Pons (tissue), 1 donor: Measurements from ENCODE around the gene ECHS1.
"Not testable (repeated sequence)": the region's sequence is repeated elsewhere in the genome, so short reads cannot be mapped to it uniquely, and the experiment has no call there.

Source experiments
- DNase-seq: peaks from one replicate; pipeline ENCODE4 v3.0.0-alpha.2; 2016; ENCODE audit warnings: low spot score

The ECHS1 gene

GRCh38 chr10:133373174-133374090 is at the start of gene ECHS1:
ECHS1 (minus strand) TSS chr10:133373354; CDS start chr10:133373333, 21 bp downstream.
- peak; percentile 93 for DNase-seq

- DNase-seq, result no peak
These were observed 49.2 kb upstream of the ECHS1 start for GRCh38 chr10:133422223-133422806.

GRCh38 chr10:133421336-133422222 is 48.4 kb upstream of the ECHS1 start:
- no peak for DNase-seq

DNA sequence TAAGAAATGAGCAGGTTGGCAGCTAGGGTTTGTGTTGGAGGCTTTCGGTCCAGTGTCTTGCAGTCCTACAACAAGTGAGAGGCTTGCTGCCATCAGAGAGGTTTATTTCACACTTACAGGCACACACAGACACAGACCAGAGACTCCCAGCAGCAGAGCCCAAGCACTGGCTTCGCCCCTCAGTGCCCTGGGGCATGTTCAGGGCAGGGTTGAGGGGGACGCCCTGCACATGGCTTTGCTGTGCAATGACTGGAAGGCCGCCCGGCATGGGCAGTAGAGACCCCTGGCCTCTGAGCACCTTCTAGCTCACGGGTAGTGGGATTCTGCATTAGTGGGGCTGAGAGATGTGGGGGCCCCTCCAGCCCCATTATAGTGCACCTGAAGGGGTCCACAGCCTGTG is 47.4 kb upstream of the ECHS1 start:
- DNase-seq, result no peak

DNA sequence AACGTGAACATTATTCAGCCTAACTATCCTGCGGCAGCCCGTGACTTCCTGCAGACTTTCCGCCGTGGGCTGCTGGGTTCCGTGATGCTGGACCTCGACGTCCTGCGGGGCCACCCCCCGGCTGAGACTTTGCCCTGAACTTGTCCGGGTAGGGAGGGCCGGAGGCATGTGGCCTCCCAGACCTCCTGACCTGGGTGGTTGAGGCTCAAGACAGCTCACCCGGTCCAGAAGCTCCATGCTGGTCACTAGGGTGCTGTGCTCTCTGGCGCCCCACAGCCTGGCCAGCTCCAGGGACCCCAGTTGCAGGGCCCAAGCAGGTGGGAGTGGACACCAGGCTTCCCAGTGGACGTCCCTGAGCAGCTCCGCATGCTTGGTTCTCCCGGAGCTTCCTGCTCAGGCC is 46.9 kb upstream of the ECHS1 start:
- DNase-seq, result no peak

- no peak for DNase-seq
These were observed 46.2 kb upstream of the ECHS1 start for GRCh38 chr10:133419211-133419950.

DNA sequence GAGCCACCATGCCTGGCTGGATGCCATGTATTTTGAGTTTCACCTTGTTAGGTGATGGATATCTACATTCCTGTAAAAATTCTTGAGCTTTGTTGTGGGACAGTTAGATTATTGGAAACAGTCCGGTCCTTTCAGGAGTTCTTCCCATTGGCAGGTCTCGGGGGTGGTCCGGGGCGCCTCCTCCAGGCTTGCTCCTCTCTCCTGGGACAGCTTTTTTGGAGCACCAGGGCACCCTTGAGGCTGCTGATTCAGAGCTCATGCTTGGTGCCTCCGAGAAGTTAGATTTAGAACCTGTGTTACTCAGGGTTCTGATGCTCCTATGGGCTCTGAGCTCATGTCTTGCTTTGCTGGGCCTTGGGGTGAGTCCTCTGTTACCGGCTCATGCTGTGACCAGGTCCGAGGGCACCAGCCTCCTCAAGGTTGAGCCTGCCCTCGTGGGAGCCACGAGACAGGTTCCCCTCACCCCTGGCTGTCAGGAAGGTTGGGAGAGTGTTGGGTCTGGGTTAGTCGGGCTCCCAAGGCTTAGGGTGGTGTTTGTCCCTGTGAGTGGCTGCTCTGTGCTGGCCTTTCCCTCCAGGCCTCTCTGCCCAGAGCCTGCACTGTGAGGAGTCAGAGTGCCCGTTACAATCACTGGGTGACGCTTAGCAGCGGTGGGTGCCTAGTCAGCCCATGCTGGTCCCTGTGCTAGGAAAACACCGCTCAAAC is 45.3 kb upstream of the ECHS1 start:
- no peak for DNase-seq

DNA sequence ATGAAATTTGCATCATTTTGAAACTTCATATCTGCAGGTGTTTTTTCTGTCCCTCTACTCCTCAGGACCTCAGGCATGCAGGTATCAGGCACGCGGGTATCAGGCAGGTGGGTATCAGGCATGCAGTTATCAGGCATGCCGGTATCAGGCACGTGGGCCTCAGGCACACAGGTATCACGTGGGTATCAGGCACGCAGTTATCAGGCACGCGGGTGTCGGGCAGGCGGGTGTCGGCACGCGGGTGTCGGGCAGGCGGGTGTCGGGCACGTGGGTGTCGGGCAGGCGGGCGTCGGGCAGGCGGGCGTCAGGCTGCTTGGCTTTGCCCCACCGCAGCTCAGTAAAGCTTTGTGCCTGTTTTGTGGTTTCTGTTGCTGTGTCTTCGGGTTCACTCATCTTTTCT is 42.6 kb upstream of the ECHS1 start:
- no peak for DNase-seq

DNA sequence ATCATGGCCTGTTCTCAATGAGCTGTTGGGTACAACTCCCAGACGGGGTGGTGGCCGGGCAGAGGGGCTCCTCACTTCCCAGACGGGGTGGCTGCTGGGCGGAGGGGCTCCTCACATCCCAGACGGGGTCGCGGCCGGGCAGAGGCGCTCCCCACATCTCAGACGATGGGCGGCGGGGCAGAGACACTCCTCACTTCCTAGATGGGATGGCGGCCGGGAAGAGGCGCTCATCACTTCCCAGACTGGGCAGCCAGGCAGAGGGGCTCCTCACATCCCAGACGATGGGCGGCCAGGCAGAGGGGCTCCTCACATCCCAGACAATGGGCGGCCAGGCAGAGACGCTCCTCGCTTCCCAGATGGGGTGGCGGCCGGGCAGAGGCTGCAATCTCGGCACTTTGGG is 41.2 kb upstream of the ECHS1 start:
- not testable (repeated sequence) for DNase-seq

DNA sequence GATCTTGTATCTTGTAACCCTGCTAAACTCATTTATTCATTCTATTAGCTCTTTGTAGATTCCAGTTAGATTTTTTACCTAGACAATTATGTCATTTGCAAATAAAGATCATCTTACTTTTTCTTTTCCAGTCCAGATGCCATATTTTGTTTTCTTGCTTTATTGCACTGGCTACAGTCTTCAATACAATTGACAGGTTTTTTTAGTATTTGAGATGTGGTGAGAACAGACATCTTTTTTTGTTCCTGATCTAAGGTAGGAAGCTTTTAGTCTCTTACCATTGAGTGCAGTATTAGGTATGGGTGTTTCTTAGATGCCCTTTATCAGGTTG is 39.2 kb upstream of the ECHS1 start:
- DNase-seq, result no peak

DNA sequence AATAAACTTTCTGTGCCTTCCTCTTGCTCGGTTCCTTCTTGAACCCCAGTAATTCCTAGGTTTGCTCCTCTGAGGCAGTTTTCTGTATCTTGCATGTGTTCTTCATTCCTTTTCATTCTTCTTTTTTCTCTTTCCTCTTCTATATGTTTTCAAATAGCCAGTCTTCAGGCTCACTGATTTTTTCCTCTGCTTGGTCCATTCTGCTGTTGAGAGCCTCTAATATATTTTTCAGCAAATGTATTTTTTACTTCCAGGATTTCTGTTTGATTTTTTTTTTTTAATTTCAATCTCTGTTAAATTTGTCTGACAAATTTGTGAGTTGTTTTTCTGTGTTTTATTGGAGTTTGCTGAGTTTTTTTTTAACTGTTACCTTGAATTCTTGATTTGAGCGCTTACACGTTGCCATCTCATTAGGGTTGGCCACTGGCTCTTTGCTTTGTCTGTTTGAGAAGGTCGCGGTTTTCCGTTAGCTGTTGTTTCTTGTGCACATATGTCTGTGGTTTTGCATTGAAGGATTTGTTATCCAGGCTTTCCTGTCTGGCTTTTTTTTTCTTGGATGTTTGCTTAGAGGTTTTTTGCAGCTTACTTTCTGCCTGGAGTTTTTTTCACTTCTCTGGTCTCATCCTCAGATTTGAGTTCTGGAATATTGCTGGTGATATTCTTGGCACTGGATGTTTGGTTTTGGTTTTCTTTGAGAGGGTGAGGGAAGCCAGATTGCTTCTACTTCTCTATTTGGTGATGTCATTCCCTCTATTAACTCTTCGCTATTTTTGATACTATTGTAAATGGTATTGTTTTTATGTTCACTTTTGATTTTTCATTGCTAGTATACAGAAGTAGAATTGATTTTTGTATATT is 38.6 kb upstream of the ECHS1 start:
- no peak for DNase-seq

- DNase-seq, result no peak
These were observed 32.8 kb upstream of the ECHS1 start for GRCh38 chr10:133405844-133406527.

- no peak for DNase-seq
These were observed 32.1 kb upstream of the ECHS1 start for GRCh38 chr10:133405272-133405671.

GRCh38 chr10:133403784-133404183 is 30.6 kb upstream of the ECHS1 start:
- DNase-seq, result no peak

- no peak for DNase-seq
These were observed 30.2 kb upstream of the ECHS1 start for GRCh38 chr10:133403359-133403758.

- no peak for DNase-seq
These were observed 29.0 kb upstream of the ECHS1 start for GRCh38 chr10:133401981-133402725.

GRCh38 chr10:133401500-133401899 is 28.3 kb upstream of the ECHS1 start:
- DNase-seq, result no peak

DNA sequence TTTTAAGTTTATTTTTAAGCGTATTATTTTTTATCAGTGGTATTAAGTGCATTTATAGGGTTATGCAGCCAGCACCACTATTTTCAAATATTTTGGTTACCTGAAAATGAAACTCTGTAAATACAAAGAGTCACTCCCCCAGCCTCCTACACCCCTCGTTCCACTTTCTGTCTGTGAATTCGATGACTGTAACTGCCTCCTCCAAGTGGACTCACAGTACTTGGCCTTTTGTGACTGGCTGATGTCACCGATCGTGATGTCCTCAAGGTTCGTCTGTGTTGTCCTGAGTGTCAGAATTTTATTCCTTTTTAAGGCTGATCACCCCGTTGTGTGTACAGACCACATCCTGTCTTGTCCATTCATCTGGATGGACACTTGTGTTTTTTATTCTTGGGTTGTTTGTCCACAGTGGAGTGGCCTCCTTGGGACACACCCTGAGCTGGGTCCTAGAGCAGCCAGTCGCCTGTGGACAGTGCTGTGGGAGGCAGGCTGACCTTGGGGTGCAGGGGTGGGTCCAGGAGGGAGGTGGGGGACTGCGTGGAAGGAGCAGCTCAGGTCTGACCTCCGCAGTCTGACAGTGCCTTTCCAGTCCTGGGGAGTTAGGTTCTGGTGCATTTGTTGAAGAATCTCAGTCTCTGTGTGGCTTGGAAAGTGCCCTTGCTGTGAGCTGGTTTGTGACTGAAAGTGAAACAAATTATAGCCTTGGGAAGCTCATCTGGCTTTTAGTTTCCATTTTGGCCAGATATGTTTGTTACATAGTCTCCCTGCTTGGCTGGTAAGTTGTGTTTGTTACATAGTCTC is 27.7 kb upstream of the ECHS1 start:
- DNase-seq, result no peak
